GM19395 (cell line): ENCODE data around the gene ETV6.
A peak's percentile ranks its signal among the peaks of the same experiment; 100 is the strongest.

Experiments
- ATAC-seq: cut with Tn5 transposase; IDR thresholded peaks from one replicate; pipeline ENCODE4 v1.9.1; 2021; ENCODE audit warnings: mild to moderate bottlenecking, moderate library complexity; ENCODE audit not compliant: unreplicated experiment

The ETV6 gene

DNA sequence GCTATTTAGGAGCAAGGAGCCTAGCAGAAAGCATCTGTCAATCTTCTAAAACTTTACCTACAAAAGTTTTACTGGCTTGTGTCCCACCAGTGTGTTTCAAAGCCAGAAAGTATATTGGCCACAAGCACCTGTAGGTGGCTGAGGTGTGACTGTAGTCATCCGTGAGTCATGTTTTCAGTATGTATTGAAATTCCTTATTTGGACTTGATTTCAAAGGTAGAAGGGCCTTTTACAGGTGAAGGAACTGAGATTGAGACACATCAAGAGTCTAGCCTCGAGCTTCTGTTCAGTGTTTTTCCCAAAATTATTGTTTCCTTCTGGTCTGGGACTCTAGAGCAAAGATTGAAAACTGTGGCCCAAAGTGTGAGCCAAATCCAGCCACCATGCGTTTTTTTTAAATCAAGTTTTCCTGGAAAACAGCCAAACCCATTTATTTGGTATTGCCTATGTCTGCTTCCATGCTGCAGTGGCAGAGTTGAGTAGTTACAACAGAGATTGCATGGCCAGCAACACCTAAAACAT lies 226.0 kb downstream of the ETV6 start:
- no peak for ATAC-seq

- no peak for ATAC-seq
Measured at GRCh38 chr12:11876307-11876706, 226.8 kb downstream of the ETV6 start.

DNA sequence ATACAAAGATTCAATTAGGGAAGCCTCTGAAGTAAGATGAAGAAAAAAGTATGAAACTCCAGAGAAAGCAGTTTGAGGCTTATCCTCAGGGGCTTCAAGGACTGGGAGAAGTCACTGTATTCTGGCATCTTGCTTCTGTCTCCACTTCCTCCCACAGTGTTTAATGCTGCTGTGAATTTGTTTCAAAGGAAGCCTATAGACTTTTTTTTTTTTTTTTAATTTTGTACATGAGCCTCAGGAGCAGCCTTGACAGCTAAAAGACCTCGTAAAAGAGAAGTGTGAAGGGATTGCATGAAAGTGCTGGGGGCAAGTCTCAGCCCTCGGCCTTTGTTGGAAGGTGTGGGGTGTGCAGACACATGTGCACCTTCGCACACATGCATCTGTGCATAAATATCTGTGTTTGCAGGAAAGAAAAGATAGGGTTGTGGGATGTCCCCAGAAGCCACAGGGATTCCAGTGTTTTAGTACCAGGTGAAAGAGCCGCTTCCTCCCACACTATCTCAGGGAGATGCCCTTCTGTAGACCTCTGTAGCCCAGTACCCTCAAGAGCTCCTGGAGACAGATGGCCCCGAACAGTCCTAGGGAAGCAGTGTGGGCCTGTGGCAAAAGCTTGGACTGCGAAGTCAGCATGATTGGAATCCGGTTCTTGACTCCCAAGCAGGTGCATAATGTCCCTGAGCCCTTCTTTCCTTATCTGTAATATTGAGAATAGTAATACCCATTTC lies 227.8 kb downstream of the ETV6 start:
- no peak for ATAC-seq

- ATAC-seq: no peak
Measured at GRCh38 chr12:11877869-11878780, 228.7 kb downstream of the ETV6 start.

DNA sequence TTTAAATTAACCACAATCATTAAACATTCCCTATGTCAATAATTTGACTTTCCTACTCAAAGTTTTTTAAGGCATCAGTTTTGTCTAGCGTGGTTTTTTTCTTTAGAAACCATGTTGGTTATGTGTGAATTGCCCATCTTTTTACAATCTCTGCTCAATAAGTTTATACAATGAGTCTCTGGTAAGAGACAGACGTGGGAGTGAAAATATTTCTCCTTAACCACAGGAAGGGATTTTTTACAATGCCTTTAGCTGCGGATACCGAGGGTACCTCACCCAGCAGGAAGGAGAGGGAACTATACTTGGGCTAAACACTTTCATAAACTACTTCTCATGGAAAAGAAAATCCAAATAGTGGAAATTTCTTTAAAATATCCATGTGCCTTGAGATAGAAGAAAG lies 229.8 kb downstream of the ETV6 start:
- no peak for ATAC-seq

DNA sequence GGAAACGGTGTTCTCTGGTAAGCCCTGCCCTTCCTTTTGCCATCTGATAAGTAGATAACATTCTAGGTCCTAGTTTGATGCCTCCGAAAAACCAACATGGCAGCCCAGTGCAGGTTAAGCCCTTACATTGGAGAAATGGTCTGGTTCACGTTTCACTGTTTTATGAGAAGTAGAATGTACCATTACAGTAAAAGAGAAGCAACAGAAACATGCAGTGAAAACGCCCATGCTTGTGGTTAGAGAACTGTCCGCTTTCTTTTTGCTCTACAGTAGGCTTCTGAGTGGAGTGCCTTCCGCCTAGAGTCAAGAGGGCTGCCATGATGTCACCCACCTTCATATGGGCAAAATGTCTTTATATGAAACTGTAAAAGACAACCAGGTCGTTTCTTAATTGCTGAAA lies 230.9 kb downstream of the ETV6 start:
- ATAC-seq: no peak

DNA sequence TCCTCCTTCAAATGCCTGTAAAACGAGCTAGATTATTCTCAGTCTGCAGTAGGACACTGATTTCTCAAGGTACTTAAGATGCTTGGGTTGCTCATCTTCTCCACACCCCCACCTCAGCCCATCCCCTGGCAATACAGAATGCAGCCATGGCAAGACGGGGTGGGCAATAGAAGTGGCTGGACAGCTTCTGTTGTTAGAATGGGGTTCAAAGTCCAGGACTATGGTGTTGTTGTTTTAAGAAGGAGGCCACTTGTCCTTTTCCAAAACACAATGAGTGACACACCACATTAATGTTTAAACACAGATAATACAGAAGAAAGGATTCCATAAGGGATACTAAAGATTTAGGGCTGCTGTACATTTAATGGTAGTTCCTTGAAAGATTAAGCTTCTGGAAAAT lies 232.4 kb downstream of the ETV6 start:
- no peak for ATAC-seq

GRCh38 chr12:11882301-11883019 lies 233.0 kb downstream of the ETV6 start:
- no peak for ATAC-seq

GRCh38 chr12:11884116-11884515 lies 234.6 kb downstream of the ETV6 start:
- no peak for ATAC-seq

GRCh38 chr12:11884706-11885105 lies 235.2 kb downstream of the ETV6 start:
- ATAC-seq: no peak

DNA sequence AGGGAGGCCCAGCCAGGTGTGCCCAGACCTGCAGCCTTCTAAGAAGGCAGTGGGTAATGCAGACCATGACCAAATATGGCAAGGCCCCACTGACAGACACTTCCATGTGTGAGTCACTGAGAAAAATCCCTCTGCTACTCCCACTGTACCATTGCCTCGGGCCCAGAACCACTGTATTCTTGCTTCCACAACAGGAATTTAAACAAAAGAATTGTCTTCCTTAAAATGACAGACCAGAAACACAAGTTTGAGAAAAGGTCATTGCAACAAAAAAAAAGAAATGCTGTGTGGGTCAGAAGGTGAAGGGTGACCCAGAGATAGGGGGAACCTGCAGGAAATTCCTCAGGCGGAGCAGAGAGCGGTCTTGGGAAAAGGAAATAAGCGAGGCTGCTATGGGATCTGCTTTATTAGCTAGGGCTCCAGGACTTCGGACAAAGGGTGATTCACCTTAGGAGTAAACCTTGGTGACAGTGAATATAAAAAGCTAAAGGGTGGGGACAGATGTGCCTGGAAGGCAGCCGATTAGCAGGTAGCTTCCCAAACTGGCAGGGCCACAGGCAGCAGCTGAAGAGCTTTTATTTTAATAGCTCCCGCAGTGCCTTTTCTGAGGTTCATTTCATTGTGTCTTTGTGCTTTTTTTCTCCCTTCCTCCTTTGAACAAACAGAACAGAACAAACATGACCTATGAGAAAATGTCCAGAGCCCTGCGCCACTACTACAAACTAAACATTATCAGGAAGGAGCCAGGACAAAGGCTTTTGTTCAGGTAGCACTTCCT lies 236.0 kb downstream of the ETV6 start:
- ATAC-seq: no peak

GRCh38 chr12:11886339-11886738 lies 236.9 kb downstream of the ETV6 start:
- ATAC-seq: no peak

DNA sequence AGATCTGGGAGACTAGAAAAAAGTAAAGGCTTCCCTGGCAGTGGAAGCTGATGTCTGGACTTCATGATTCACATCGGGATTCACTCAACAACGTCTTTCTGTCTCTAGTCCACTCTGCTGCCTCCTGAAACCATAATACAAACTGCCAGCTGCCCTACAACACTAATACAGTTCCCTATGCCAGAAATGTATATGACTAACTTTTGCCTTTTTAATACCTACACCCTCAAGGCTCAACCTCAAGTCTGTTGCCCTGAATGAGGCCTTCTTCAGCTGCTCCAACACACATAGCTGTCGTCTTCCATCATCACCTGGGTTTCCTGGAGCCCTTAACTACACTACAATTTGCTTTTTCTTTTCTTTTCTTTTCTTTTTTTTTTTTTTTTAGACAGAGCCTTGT lies 238.6 kb downstream of the ETV6 start:
- no peak for ATAC-seq

GRCh38 chr12:11891346-11891745 lies 241.9 kb downstream of the ETV6 start:
- ATAC-seq: no peak

- no peak for ATAC-seq
Measured at GRCh38 chr12:11891754-11892386, 242.4 kb downstream of the ETV6 start.

GRCh38 chr12:11893998-11894397 lies 244.5 kb downstream of the ETV6 start:
- no peak for ATAC-seq

DNA sequence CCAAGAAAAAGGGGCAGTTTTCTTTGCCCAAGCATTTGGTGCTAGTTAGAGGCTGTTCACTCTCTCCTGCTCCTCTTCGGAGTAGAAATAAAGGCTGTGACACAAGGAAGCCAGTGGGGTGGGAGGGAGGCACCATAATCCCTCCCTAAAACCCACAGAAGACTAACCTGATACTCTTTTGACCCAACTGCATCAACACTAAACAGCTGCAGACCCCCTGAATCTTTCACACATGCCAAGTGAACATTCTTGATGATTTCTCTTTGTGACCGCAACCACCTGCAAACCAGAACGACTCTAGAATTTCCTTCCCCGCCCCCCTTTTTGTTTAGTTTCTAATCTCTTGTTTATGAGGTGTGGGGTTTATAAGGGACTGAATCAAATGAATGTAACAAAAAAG lies 245.4 kb downstream of the ETV6 start:
- peak; percentile 67 for ATAC-seq

GRCh38 chr12:11895421-11896078 lies 246.1 kb downstream of the ETV6 start:
- ATAC-seq: no peak

DNA sequence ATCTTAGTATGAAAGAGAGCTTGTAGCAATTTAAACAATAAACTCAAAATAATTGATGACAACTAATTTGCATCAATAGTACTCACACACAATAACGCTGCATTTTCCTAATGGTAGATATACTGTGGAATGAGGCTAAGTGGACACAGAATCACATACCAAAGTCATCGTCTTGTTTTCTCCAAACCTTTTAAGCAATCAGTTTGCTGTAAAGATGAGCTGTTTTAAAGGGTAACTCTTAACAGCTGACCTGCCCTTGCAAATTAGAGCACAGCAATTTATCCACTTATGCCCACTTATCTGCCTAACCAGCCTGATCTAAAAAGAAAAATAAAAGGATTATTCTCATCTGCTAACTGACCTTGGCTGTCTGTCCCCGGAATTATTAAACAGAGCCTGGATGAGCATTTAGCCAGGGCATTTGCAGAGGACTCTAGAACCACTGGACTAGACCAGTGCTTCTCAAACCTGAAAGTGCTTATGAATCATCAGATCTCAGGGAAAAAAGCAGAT lies 247.0 kb downstream of the ETV6 start:
- ATAC-seq: no peak
